ENCODE results near the gene RSBN1. TPM values are rescaled to one million over a fixed set of nuclear protein-coding genes. Genes with fewer than 3 reads are reported as not detected.
A peak's percentile ranks its signal among the peaks of the same experiment; 100 is the strongest.
"Not testable (repeated sequence)": the region's sequence is repeated elsewhere in the genome, so short reads cannot be mapped to it uniquely, and the experiment has no call there.

RSBN1 gene
- total RNA-seq, 8 experiments from 2014 or later, result 5.1 to 37.1 (median 22.4) TPM

DNA sequence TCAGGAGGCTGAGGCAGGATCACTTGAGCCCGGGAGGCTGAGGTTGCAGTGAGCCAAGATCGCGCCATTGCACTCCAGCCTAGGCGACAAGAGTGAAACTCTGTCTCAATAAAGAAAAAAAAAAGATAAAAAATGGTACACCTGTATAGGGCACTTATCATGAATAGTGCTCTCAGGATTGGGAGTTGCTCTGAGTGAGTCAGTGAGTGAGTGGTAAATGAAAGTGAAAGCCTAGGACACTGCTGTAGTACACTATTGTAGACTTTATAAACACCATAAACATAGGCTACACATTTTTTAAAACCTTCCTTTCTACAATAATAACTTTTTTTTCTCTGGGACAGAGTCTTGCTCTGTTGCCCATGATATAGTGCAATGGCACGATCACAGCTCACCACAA lies 69.8 kb downstream of the RSBN1 start:
- H3K27ac ChIP-seq, result no peak overlapping the region
- WGBS, 10 experiments, result 94 to 100% (median 97%) methylated on average over 3 to 5 of the region's 5 CpGs; no CpG with 5 or more reads in 3 of the 10 experiments
- ATAC-seq (replicated peaks in 6 of 8), result peak in 2 of 8 experiments; percentile 39 to 40
- H3K4me1 ChIP-seq (replicated peaks in 1 of 2), result no peaks in the 10 kb centered on the region
- in situ Hi-C loops (cut with MboI; ENCODE audit: low pct_unique_long_range_greater_than_20kb in 2 of 9, low sequenced_read_pairs in 9 of 9, unreplicated experiment in 9 of 9), result no loop called here
- H3K4me3 ChIP-seq, result no peak overlapping the region

DNA sequence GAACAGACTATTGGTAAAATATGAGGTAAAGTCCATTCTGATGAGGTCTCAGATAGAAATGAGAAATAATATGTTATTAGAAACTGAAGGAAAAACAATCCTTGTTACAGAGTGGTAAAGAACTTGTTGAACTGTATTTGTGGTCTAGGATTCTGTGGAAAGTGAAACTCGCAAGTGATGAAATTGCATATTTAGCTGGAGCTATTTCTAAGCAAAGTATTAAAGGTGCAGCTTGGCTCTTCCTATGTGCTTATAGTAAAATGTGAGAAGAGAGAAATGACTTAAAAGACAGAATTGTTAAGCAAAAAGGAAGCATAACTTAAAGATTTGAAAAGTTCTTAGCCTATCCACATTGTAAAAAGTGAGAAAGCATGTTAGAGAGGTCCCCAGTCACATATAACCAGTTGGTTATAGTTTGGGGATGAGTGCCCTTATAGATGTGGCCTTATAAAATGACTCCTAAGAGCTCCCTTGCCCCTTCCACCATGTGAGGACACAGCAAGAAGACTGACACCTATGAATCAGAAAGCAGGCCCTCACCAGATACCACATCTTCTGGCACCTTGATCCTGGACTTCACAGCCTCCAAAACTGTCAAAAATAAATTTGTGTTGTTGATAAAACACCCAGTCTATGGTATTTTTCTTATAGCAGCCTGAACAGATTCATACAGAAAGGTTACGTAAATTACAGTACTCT lies 77.8 kb downstream of the RSBN1 start:
- no peak for ATAC-seq (replicated peaks in 6 of 8)
- Histone ChIP-seq H3K4me1 (replicated peaks in 1 of 2) (no peaks in the 10 kb centered on the region), H3K4me3 (no peak overlapping the region), H3K27ac (no peak overlapping the region)
- WGBS, 10 experiments, result 80 to 100% (median 100%) methylated on average over 1 to 2 of the region's 2 CpGs
- in situ Hi-C loops (cut with MboI; ENCODE audit: low pct_unique_long_range_greater_than_20kb in 2 of 9, low sequenced_read_pairs in 9 of 9, unreplicated experiment in 9 of 9), result no loop called here

- in situ Hi-C loops (cut with MboI; ENCODE audit: low pct_unique_long_range_greater_than_20kb in 2 of 9, low sequenced_read_pairs in 9 of 9, unreplicated experiment in 9 of 9), result no loop called here
- WGBS, 10 experiments, result 83 to 100% (median 91%) methylated on average over 1 to 5 of the region's 5 CpGs
- no peaks in the 10 kb centered on the region for H3K4me1 ChIP-seq (replicated peaks in 1 of 2)
Measured at GRCh38 chr1:113732802-113733201, 79.5 kb downstream of the RSBN1 start.

DNA sequence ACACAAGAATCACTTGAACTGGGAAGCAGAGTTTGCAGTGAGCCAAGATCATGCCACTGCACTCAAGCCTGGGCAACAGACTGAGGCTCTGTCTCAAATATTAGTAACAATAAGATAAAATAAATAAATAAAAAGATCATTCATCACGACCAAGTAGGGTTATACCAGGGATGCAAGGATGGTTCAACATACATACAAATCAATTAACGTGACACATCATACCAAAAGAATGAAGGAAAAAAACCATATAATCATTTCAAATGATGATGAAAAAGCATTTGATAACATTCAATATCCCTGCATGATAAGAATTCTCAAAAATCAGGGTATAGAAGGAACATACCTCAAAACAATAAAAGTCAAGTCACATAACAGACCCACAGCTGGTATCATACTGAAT lies 91.3 kb downstream of the RSBN1 start:
- no peaks in the 10 kb centered on the region for H3K4me1 ChIP-seq (replicated peaks in 1 of 2)
- 89 to 100% (median 100%) methylated on average over 1 to 2 of the region's 2 CpGs for WGBS, 10 experiments
- in situ Hi-C loops (cut with MboI; ENCODE audit: low pct_unique_long_range_greater_than_20kb in 2 of 9, low sequenced_read_pairs in 9 of 9, unreplicated experiment in 9 of 9), result no loop called here
- no peak for ATAC-seq (replicated peaks in 6 of 8)
- H3K4me3 ChIP-seq, result no peak overlapping the region
- H3K27ac ChIP-seq, result no peak overlapping the region

More at GRCh38 chr1:113732802-113733201, 79.5 kb downstream of the RSBN1 start:
- Histone ChIP-seq H3K27ac (no peak overlapping the region), H3K4me3 (no peak overlapping the region)
- no peak for ATAC-seq (replicated peaks in 6 of 8)

- 92 to 100% (median 100%) methylated on average over 1 to 5 of the region's 5 CpGs; no CpG with 5 or more reads in 4 of the 10 experiments for WGBS, 10 experiments
- in situ Hi-C loops (cut with MboI; ENCODE audit: low pct_unique_long_range_greater_than_20kb in 2 of 9, low sequenced_read_pairs in 9 of 9, unreplicated experiment in 9 of 9), result not testable (repeated sequence)
Measured at GRCh38 chr1:113718621-113719020, 93.7 kb downstream of the RSBN1 start.

GRCh38 chr1:113717506-113717905 lies 94.8 kb downstream of the RSBN1 start:
- in situ Hi-C loops (cut with MboI; ENCODE audit: low pct_unique_long_range_greater_than_20kb in 2 of 9, low sequenced_read_pairs in 9 of 9, unreplicated experiment in 9 of 9); H3K4me3 ChIP-seq; ATAC-seq (replicated peaks in 6 of 8); H3K27ac ChIP-seq; H3K4me1 ChIP-seq (replicated peaks in 1 of 2): not testable (repeated sequence)
- WGBS, 10 experiments, result 86 to 100% (median 100%) methylated on average over 1 to 4 of the region's 6 CpGs; no CpG with 5 or more reads in 1 of the 10 experiments

More at GRCh38 chr1:113718621-113719020, 93.7 kb downstream of the RSBN1 start:
- not testable (repeated sequence) for H3K27ac ChIP-seq; ATAC-seq (replicated peaks in 6 of 8); H3K4me1 ChIP-seq (replicated peaks in 1 of 2); H3K4me3 ChIP-seq

DNA sequence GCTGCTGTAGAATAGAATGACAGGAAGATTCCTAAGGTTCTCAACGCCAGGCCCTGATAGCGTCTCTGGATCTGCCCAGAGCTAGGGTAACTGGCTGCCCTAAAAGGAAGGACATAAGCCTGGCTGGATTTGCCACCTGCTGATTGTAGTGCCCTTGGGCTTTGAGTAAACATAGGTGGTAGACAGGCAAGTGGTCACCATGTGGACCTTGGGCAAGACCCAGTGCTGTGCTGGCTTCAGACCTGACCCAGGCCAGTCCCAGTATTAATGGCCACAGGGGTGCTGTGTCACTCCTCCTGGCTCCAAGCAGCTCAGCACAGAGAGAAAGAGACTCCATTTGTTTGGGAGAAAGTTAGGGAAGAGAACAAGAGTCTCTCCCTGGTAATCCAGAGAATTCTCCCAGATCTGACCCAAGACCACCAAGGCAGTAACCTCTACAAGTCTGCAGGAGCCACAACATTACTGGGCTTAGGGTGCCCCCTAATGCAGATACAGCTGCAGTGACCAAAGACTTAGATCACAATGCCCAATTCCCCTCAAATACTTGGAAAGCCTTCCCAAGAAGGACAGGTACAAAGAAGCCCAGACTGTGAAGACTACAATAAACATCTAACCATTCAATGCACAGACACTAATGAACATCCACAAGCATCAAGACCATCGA lies 97.5 kb downstream of the RSBN1 start:
- H3K27ac ChIP-seq, result no peak overlapping the region
- in situ Hi-C loops (cut with MboI; ENCODE audit: low pct_unique_long_range_greater_than_20kb in 2 of 9, low sequenced_read_pairs in 9 of 9, unreplicated experiment in 9 of 9), result no loop called here
- no peaks in the 10 kb centered on the region for H3K4me1 ChIP-seq (replicated peaks in 1 of 2)
- ATAC-seq (replicated peaks in 6 of 8), result no peak
- 89 to 100% (median 96%) methylated on average over 1 to 3 of the region's 3 CpGs; no CpG with 5 or more reads in 4 of the 10 experiments for WGBS, 10 experiments
- no peak overlapping the region for H3K4me3 ChIP-seq

Other genes with a start within 250 kb of the RSBN1 start
- 10 to 100 TPM; 15.8 to 41.4 (median 22.8) TPM for gene PHTF1, start 53.0 kb downstream of the RSBN1 start, total RNA-seq
- 1 to 10 TPM in 1 of 8 experiments, under 1 TPM in 4, not detected in 3; 0.11 to 1.0 (median 0.18) TPM for gene PTPN22, start 59.2 kb upstream of the RSBN1 start, total RNA-seq
- 1 to 10 TPM in 2 of 8 experiments, under 1 TPM in 6; 0.20 to 3.5 (median 0.61) TPM for gene BCL2L15, start 75.1 kb upstream of the RSBN1 start, total RNA-seq
- 10 to 100 TPM; 15.3 to 45.2 (median 24.7) TPM for gene AP4B1, start 92.3 kb upstream of the RSBN1 start, total RNA-seq
- 10 to 100 TPM in 1 of 8 experiments, 1 to 10 TPM in 7; 1.6 to 14.2 (median 6.4) TPM for gene DCLRE1B, start 92.8 kb upstream of the RSBN1 start, total RNA-seq
- gene HIPK1, start 116.8 kb upstream of the RSBN1 start, total RNA-seq, result 10 to 100 TPM; 12.5 to 59.5 (median 30.9) TPM
- 100 to 1,000 TPM in 1 of 8 experiments, 10 to 100 TPM in 1, 1 to 10 TPM in 4, under 1 TPM in 2; 0.27 to 172 (median 3.8) TPM for gene OLFML3, start 167.0 kb upstream of the RSBN1 start, total RNA-seq